Measurements from ENCODE around the gene PPFIBP2. TPM values are rescaled to one million over a fixed set of nuclear protein-coding genes. Genes with fewer than 3 reads are reported as not detected.

Gene PPFIBP2
- total RNA-seq = 6.8 and 9.3 TPM in 2 replicates

DNA sequence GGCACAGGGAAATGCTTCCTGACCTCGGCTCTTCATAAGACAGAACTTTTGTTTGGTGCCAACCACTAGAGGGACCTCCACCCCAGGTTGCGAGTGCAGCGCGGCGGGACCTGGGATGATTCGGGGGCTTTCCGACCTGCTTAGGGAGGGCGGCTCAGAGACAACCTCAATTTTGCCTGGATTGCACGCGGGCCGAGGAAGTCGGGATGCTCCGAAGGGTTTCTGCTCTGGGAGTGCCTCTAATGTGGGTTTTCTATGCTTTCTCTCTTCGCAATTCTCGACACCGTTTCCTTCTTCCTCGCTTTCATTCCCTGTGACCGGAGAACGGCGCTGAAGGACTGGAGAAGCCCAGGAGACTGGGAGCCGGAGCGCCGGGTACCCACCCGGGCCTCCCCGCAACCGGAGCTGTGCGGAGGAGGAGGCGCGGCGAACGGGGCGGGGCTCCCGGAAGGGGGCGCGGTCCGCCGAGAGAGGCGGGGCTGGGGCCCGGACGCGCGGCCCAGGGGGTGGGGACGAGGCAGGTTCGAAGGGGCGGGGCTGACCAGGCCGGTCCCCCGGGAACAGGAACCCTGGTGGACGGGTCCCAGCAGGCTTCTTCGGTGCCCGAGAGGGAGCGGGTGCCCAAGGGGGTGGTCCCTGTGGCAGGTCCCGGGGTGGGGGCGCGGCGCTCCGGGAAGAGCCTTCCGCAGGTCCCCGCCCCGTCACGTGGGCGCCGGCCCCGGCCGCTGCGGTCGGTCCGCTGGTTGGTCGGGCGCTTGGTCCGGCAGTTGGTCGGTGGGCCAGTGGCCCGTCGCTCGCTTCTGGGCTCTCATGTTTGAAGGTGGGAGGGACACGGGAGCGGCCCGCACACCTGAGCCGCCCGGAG is at the start of gene PPFIBP2:
Gene PPFIBP2, plus strand, starts transcription at position 766 of the 865 bp plus-strand sequence. CDS start 35,477 bp downstream, outside the sequence.

GRCh38 chr11:7485186-7486097 is 28.4 kb upstream of the PPFIBP2 start, which contains the start of gene OLFML1:
OLFML1 (plus strand) TSS chr11:7485506; CDS start chr11:7485876, 370 bp downstream.

GRCh38 chr11:7672960-7673723 is 159.3 kb downstream of the PPFIBP2 start, which contains the start of gene CYB5R2:
CYB5R2 (minus strand) TSS chr11:7673500; CDS start chr11:7672825, 675 bp downstream.

Other genes starting within 250 kb of the PPFIBP2 start
- 0.18 TPM in 1 of 2 replicates, not detected in the other for gene OLFML1, start 28.5 kb upstream of the PPFIBP2 start, total RNA-seq
- gene CYB5R2, start 159.5 kb downstream of the PPFIBP2 start, total RNA-seq = 3.7 and 6.8 TPM in 2 replicates
- gene OVCH2, start 192.5 kb downstream of the PPFIBP2 start, total RNA-seq = not detected in 2 replicates

Measured in smooth muscle cell of the umbilical artery (primary cell).